H1 (cell line): ENCODE data around the gene TOR1B. TPM values are rescaled to one million over a fixed set of nuclear protein-coding genes. Genes with fewer than 3 reads are reported as not detected.

Experiments used
- CTCF ChIA-PET: fragments of 300-600 bp; sonication (Branson Sonifier 250); formaldehyde crosslinking; loops from one replicate; lab custom pipeline; 2021; ENCODE audit not compliant: partially characterized antibody; lab: Charles Lee
- POLR2A ChIA-PET: fragments of 300-600 bp; sonication (Branson Sonifier 250); formaldehyde crosslinking; loops from one replicate; lab custom pipeline; 2021; ENCODE audit warnings: inconsistent platforms; ENCODE audit not compliant: partially characterized antibody; lab: Charles Lee
- DNase-seq, 2 experiments: peaks; one replicate each; pipeline versions ENCODE4 v3.0.0 to v3.0.0-alpha.2; 2010 to 2022; ENCODE audit warnings: low spot score in 2 of 2, low read depth in 1 of 2, mixed read lengths in 1 of 2
- FAIRE-seq: peaks from 2 replicates; lab custom pipeline; 2011; peaks lifted over from hg19 to GRCh38; lab: Jason Lieb, UNC
- H2AFZ ChIP-seq: 2 replicates; pipeline ENCODE4 v1.8.1; 2012; ENCODE audit warnings: low read length, inconsistent platforms
- H2AK5ac ChIP-seq: 2 replicates; pipeline ENCODE4 v1.6.1; 2013; ENCODE audit warnings: low read depth, low read length
- H2BK120ac ChIP-seq: replicated peaks from 2 replicates; pipeline ENCODE3; 2013; ENCODE audit warnings: low read depth, low read length, inconsistent platforms
- H2BK12ac ChIP-seq: 2 replicates; pipeline ENCODE4 v1.6.1; 2013; ENCODE audit warnings: low read depth, low read length
- H2BK15ac ChIP-seq: 2 replicates; pipeline ENCODE4 v1.6.1; 2013; ENCODE audit warnings: low read length
- H2BK20ac ChIP-seq: 2 replicates; pipeline ENCODE4 v1.6.1; 2013; ENCODE audit warnings: low read length
- H2BK5ac ChIP-seq: 2 replicates; pipeline ENCODE4 v1.6.1; 2013; ENCODE audit warnings: low read depth, low read length
- H3K14ac ChIP-seq: 2 replicates; pipeline ENCODE4 v1.6.1; 2013; ENCODE audit warnings: inconsistent platforms; ENCODE audit not compliant: insufficient read length
- H3K18ac ChIP-seq: 2 replicates; pipeline ENCODE4 v1.6.1; 2013; ENCODE audit warnings: low read length; ENCODE audit errors: extremely low read depth
- H3K23ac ChIP-seq: 2 replicates; pipeline ENCODE4 v1.6.1; 2013; ENCODE audit warnings: inconsistent platforms; ENCODE audit not compliant: insufficient read length
- H3K23me2 ChIP-seq: 2 replicates; pipeline ENCODE4 v1.6.1; 2013; ENCODE audit warnings: low read depth, low read length
- H3K27ac ChIP-seq: 2 replicates; pipeline ENCODE4 v1.6.1; 2011; ENCODE audit warnings: low read depth, low read length, inconsistent platforms
- H3K27me3 ChIP-seq, 4 experiments: replicated peaks in 1 of 4; 1 replicate in 1 of 4; 2 replicates in 3 of 4; pipeline versions ENCODE4 v1.6.1 to v1.8.1; 2011 to 2013; ENCODE audit warnings: low read length in 3 of 4, mild to moderate bottlenecking in 3 of 4, inconsistent platforms in 2 of 4, mixed read lengths in 2 of 4, moderate library complexity in 1 of 4; ENCODE audit not compliant: control insufficient read depth in 3 of 4, insufficient read depth in 3 of 4; ENCODE audit errors: extremely low read depth in 1 of 4
- H3K36me3 ChIP-seq, 4 experiments: 2 replicates each; pipeline versions ENCODE4 v1.6.1 to v1.8.1; 2011 to 2013; ENCODE audit warnings: mild to moderate bottlenecking in 4 of 4, low read length in 3 of 4, moderate library complexity in 2 of 4, control low read depth in 1 of 4, inconsistent platforms in 1 of 4; ENCODE audit not compliant: insufficient read depth in 4 of 4, control insufficient read depth in 2 of 4
- H3K4ac ChIP-seq: replicated peaks from 2 replicates; pipeline ENCODE3; 2013; ENCODE audit warnings: low read length, low read depth, mixed read lengths, inconsistent platforms; ENCODE audit not compliant: insufficient read length
- H3K4me1 ChIP-seq, 4 experiments: replicated peaks in 1 of 4; 1 replicate in 1 of 4; 2 replicates in 3 of 4; pipeline versions ENCODE4 v1.6.1 to v1.8.1; 2011 to 2013; ENCODE audit warnings: low read length in 3 of 4, inconsistent platforms in 2 of 4, mixed read lengths in 1 of 4; ENCODE audit not compliant: insufficient read depth in 4 of 4, control insufficient read depth in 3 of 4
- H3K4me2 ChIP-seq, 2 experiments: 2 replicates each; pipeline versions ENCODE4 v1.6.1 to v1.8.1; 2011 to 2013; ENCODE audit warnings: low read depth in 2 of 2, low read length in 2 of 2, control low read depth in 1 of 2, inconsistent platforms in 1 of 2, mild to moderate bottlenecking in 1 of 2; ENCODE audit not compliant: insufficient read depth in 1 of 2
- H3K4me3 ChIP-seq, 4 experiments: fragments of 200-600, 300-600 bp in 1 of 4; sonication (generic), shearing (Covaris generic), sonication (Bioruptor Twin) in 1 of 4; 2 replicates each; pipeline versions ENCODE4 v1.5.1 to v1.8.1; 2011 to 2016; ENCODE audit warnings: low read length in 4 of 4, low read depth in 3 of 4, control low read depth in 2 of 4, inconsistent platforms in 2 of 4, mild to moderate bottlenecking in 2 of 4, mixed read lengths in 1 of 4, moderate library complexity in 1 of 4; ENCODE audit not compliant: insufficient read depth in 2 of 4; ENCODE audit errors: extremely low read depth in 1 of 4
- H3K56ac ChIP-seq: replicated peaks from 2 replicates; pipeline ENCODE3; 2013; ENCODE audit warnings: low read depth, mild to moderate bottlenecking, mixed read lengths, low read length, inconsistent platforms; ENCODE audit not compliant: insufficient read length
- H3K79me1 ChIP-seq: 2 replicates; pipeline ENCODE4 v1.6.1; 2013; ENCODE audit warnings: low read depth, low read length, control low read depth
- H3K79me2 ChIP-seq, 2 experiments: 2 replicates each; pipeline versions ENCODE4 v1.6.1 to v1.8.1; 2012 to 2013; ENCODE audit warnings: low read length in 2 of 2, mild to moderate bottlenecking in 2 of 2, inconsistent platforms in 1 of 2; ENCODE audit not compliant: insufficient read depth in 2 of 2, control insufficient read depth in 1 of 2
- H3K9ac ChIP-seq, 4 experiments: replicated peaks in 1 of 4; 1 replicate in 1 of 4; 2 replicates in 3 of 4; pipeline versions ENCODE4 v1.6.1 to v1.8.1; 2011 to 2013; ENCODE audit warnings: low read depth in 3 of 4, low read length in 3 of 4, control low read depth in 2 of 4, mild to moderate bottlenecking in 2 of 4, moderate library complexity in 2 of 4, inconsistent platforms in 1 of 4; ENCODE audit errors: extremely low read depth in 1 of 4
- H3K9me3 ChIP-seq, 2 experiments: 2 replicates each; pipeline versions ENCODE4 v1.6.1 to v1.8.1; 2012 to 2013; ENCODE audit warnings: mild to moderate bottlenecking in 2 of 2, moderate library complexity in 2 of 2, control low read depth in 1 of 2, inconsistent platforms in 1 of 2, low read depth in 1 of 2, low read length in 1 of 2, mixed read lengths in 1 of 2; ENCODE audit not compliant: insufficient read depth in 2 of 2
- H4K20me1 ChIP-seq, 2 experiments: replicated peaks in 1 of 2; 2 replicates each; pipeline versions ENCODE3 to v1.8.1; 2011 to 2013; ENCODE audit warnings: inconsistent platforms in 2 of 2, low read length in 2 of 2, mild to moderate bottlenecking in 1 of 2; ENCODE audit not compliant: insufficient read depth in 2 of 2, control insufficient read depth in 1 of 2
- H4K5ac ChIP-seq: 2 replicates; pipeline ENCODE4 v1.6.1; 2013; ENCODE audit warnings: low read length, low read depth, mixed read lengths, inconsistent platforms; ENCODE audit not compliant: insufficient read length
- H4K8ac ChIP-seq: 2 replicates; pipeline ENCODE4 v1.8.0; 2013; ENCODE audit warnings: mild to moderate bottlenecking, moderate library complexity, low read length, inconsistent platforms; ENCODE audit not compliant: insufficient read depth; ENCODE audit errors: extremely low read depth
- H4K91ac ChIP-seq: replicated peaks from 2 replicates; pipeline ENCODE3; 2013; ENCODE audit warnings: low read length, mixed read lengths, inconsistent platforms; ENCODE audit not compliant: insufficient read length
- CHD2 ChIP-seq: IDR thresholded peaks from 2 replicates; pipeline ENCODE4 v1.6.1; 2012; ENCODE audit warnings: low read length, improper control_type of control experiment
- HDAC6 ChIP-seq: IDR thresholded peaks from one replicate; pipeline ENCODE4 v1.7.1; 2012; ENCODE audit warnings: low read depth, mild to moderate bottlenecking, inconsistent platforms, low read length, moderate library complexity
- POLR2AphosphoS5 ChIP-seq: IDR thresholded peaks from 2 replicates; pipeline ENCODE4 v1.6.1; 2011; ENCODE audit warnings: low read depth, low read length
- RBBP5 ChIP-seq: IDR thresholded peaks from 2 replicates; pipeline ENCODE4 v1.7.1; 2012; ENCODE audit warnings: low read depth, mild to moderate bottlenecking, inconsistent platforms, low read length, moderate library complexity, borderline replicate concordance
- SIRT6 ChIP-seq: IDR thresholded peaks from one replicate; pipeline ENCODE4 v1.7.1; 2012; ENCODE audit warnings: low read length, inconsistent platforms
- SIX5 ChIP-seq: IDR thresholded peaks from 2 replicates; pipeline ENCODE4 v1.6.1; 2011; ENCODE audit warnings: mild to moderate bottlenecking, low read depth, low read length
- SP2 ChIP-seq: IDR thresholded peaks from 2 replicates; pipeline ENCODE4 v1.6.1; 2012; ENCODE audit warnings: mild to moderate bottlenecking, low read length, inconsistent platforms
- TBP ChIP-seq: IDR thresholded peaks from 2 replicates; pipeline ENCODE4 v1.6.1; 2011; ENCODE audit warnings: low read depth, low read length, improper control_type of control experiment
- WGBS, 2 experiments: shearing (Covaris generic) in 1 of 2; methylation state at CpG; one replicate each; pipeline versions ENCODE4 v1.1.6 to v1.1.7; 2013 to 2015; ENCODE audit warnings: low lambda C conversion rate in 2 of 2, mixed read lengths in 2 of 2, inconsistent platforms in 1 of 2, low coverage in 1 of 2, missing lambda C conversion rate in 1 of 2; ENCODE audit not compliant: insufficient replicate concordance in 2 of 2, insufficient coverage in 1 of 2, insufficient read length in 1 of 2; ENCODE audit errors: extremely low coverage in 1 of 2, missing lambda C conversion rate in 1 of 2; 5-methylcytosine and 5-hydroxymethylcytosine counted together
- polyA plus RNA-seq, 7 experiments: library from polyadenylated mRNA; depleted of rRNA in 3 of 7; stranded (reverse) in 5 of 7; unstranded in 2 of 7; fragments of >200 nt in 5 of 7; fragments of 200-250 nt in 2 of 7; gene quantifications; 1 replicate in 5 of 7; 2 replicates in 1 of 7; 4 replicates in 1 of 7; pipeline versions ENCODE4 v1.2.1 to v1.2.3, GENCODE V29; 2011 to 2013; ENCODE audit warnings: missing spikeins in 2 of 7, mixed read lengths in 2 of 7
- total RNA-seq: library from RNA; stranded (reverse); fragmentation: NEBNext Ultra II Directional; extraction: Animal tissue kit (Norgen Biotek cat#: 25700); gene quantifications from 2 replicates; pipeline ENCODE4 v1.2.1, GENCODE V29; 2021
- TF ChIP-seq, protein P1 (sequence below): IDR thresholded peaks from 2 replicates; pipeline ENCODE4 v1.6.1; 2012; ENCODE audit warnings: inconsistent platforms

Gene TOR1B
- total and polyA plus RNA-seq, 2 of the 8 experiments (the other 6 are each of a cell fraction or from before 2014, with no cell fraction given), result 11.4 to 17.4 TPM

DNA sequence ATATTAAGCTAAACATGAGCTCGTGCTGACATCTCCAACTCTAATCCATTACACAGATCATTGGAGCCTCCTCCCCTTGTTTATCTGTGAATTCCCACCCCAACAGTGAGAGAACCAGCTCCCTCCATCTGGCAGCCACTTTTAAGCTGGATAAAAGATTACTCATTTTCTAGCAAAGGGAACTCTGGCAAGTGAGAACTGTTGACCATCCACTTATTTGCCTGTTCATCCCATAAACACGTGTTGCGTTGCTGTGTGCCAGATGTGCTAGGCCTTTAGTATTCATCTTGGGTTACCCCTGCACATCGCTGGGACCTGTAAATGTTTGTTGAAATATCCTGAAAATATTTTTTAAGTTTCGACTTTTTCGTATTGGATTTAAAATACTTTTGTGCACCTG is 23.4 kb downstream of the TOR1B start:
- peaks cover 0 to 5% (median 4%) of the 10 kb centered on the region in 4 experiments; a peak in 5 of 7 replicates for H3K4me1 ChIP-seq
- no peak for DNase-seq
- no peak overlapping the region for H3K14ac ChIP-seq
- no peak overlapping the region for H2BK15ac ChIP-seq
- no peak for FAIRE-seq
- H2BK120ac ChIP-seq, result no peak overlapping the region
- 93% methylated on average over 6 of the region's 6 CpGs; no CpG with 5 or more reads in 1 of the 2 experiments for WGBS, 2 experiments
- no peak overlapping the region for H2AFZ ChIP-seq
- no peak overlapping the region for H2AK5ac ChIP-seq
- H2BK20ac ChIP-seq, result no peak overlapping the region
- H3K4me2 ChIP-seq, result no peak overlapping the region
- H3K4ac ChIP-seq, result no peak overlapping the region
- H4K91ac ChIP-seq, result no peak overlapping the region
- H2BK12ac ChIP-seq, result no peak overlapping the region
- H4K5ac ChIP-seq, result no peak overlapping the region
- no peak overlapping the region for H3K27ac ChIP-seq
- no peak overlapping the region for H3K23ac ChIP-seq
- TF ChIP-seq SP2, result no peak
- TF ChIP-seq SIRT6, result no peak
- no peak for TF ChIP-seq HDAC6
- TF ChIP-seq, protein P1, sequence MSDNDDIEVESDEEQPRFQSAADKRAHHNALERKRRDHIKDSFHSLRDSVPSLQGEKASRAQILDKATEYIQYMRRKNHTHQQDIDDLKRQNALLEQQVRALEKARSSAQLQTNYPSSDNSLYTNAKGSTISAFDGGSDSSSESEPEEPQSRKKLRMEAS, result no peak
- no peak for TF ChIP-seq RBBP5
- TF ChIP-seq CHD2, result no peak
- no peak for TF ChIP-seq SIX5
- no peak for TF ChIP-seq POLR2AphosphoS5
- TF ChIP-seq TBP, result no peak
- peaks cover 6% of the 10 kb centered on the region for H3K79me1 ChIP-seq
- H3K79me2 ChIP-seq, result peaks cover 0 to 11% of the 10 kb centered on the region in 2 experiments; a peak in 2 of 4 replicates
- no peak overlapping the region for H2BK5ac ChIP-seq
- no peak overlapping the region for H3K56ac ChIP-seq
- no peak overlapping the region for H3K18ac ChIP-seq
- POLR2A ChIA-PET, result interaction anchor here (1.6 kb wide), 1 partner anchor 8 kb away, joined by 3 read pairs; no protein-coding TSS in a partner anchor
- peaks cover 5% of the 10 kb centered on the region; the same call in 1 of the 2 replicates for H3K23me2 ChIP-seq
- no peak overlapping the region for H3K9ac ChIP-seq
- CTCF ChIA-PET, result interaction anchor here (0.6 to 1.3 kb wide), 4 partner anchors 24 to 858 kb away, joined by 3 read pairs; no protein-coding TSS in a partner anchor
- peaks cover 2 to 6% of the 10 kb centered on the region in 2 experiments for H4K20me1 ChIP-seq
- H3K4me3 ChIP-seq, result no peak overlapping the region
- H3K9me3 ChIP-seq, result no peaks in the 10 kb centered on the region
- no peak overlapping the region for H4K8ac ChIP-seq
- H3K27me3 ChIP-seq, result no peaks in the 10 kb centered on the region; a peak in 1 of 7 replicates
- H3K36me3 ChIP-seq, result peaks cover 22 to 44% (median 32%) of the 10 kb centered on the region in 4 experiments
